Brain microvascular endothelial cell (primary cell): ENCODE data around the gene IRF9.

Experiments used
- DNase-seq: peaks from one replicate; pipeline ENCODE4 v3.0.0-alpha.2; 2020
- H3K27ac ChIP-seq: fragments of 250-450 bp; sonication (Bioruptor Pico); 2 replicates; pipeline ENCODE4 v1.5.1; 2020; ENCODE audit warnings: mild to moderate bottlenecking, moderate library complexity
- H3K27me3 ChIP-seq: fragments of 250-450 bp; sonication (Bioruptor Pico); replicated peaks from 2 replicates; pipeline ENCODE4 v1.5.1; 2020; ENCODE audit warnings: mild to moderate bottlenecking
- H3K36me3 ChIP-seq: fragments of 250-450 bp; sonication (Bioruptor Pico); replicated peaks from 2 replicates; pipeline ENCODE4 v1.5.1; 2020; ENCODE audit warnings: mild to moderate bottlenecking
- H3K4me3 ChIP-seq: 2 replicates; pipeline ENCODE4 v1.5.1; 2011; ENCODE audit warnings: low read depth, mild to moderate bottlenecking, control low read depth, low read length, moderate library complexity
- in situ Hi-C: cut with HindIII; loops from 2 replicates; pipeline ENCODE4 v1.10.0; 2017; ENCODE audit warnings: low sequenced_read_pairs, low pct_ligation_motif_present
- TF ChIP-seq, protein P1 (sequence below): IDR thresholded peaks from 2 replicates; pipeline ENCODE4 v1.5.1; 2011; ENCODE audit warnings: low read depth, mild to moderate bottlenecking, moderate library complexity, low read length, control low read depth, inconsistent platforms; ENCODE audit errors: missing control alignments

IRF9 gene

GRCh38 chr14:24135834-24136683, 25.0 kb upstream of the IRF9 start, which contains the start of gene PSME1:
TSS of gene PSME1 (plus strand) at chr14:24136194. CDS start at chr14:24136263, 69 bp downstream.
- TF ChIP-seq, protein P1, sequence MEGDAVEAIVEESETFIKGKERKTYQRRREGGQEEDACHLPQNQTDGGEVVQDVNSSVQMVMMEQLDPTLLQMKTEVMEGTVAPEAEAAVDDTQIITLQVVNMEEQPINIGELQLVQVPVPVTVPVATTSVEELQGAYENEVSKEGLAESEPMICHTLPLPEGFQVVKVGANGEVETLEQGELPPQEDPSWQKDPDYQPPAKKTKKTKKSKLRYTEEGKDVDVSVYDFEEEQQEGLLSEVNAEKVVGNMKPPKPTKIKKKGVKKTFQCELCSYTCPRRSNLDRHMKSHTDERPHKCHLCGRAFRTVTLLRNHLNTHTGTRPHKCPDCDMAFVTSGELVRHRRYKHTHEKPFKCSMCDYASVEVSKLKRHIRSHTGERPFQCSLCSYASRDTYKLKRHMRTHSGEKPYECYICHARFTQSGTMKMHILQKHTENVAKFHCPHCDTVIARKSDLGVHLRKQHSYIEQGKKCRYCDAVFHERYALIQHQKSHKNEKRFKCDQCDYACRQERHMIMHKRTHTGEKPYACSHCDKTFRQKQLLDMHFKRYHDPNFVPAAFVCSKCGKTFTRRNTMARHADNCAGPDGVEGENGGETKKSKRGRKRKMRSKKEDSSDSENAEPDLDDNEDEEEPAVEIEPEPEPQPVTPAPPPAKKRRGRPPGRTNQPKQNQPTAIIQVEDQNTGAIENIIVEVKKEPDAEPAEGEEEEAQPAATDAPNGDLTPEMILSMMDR = no peak
- peak within 1 kb of the TSS; percentile 74 for H3K27ac ChIP-seq
- in situ Hi-C loops = no loop called here
- no peaks in the 10 kb centered on the region for H3K27me3 ChIP-seq
- peak within 1 kb of the TSS; percentile 77 for H3K4me3 ChIP-seq
- H3K36me3 ChIP-seq = peaks cover 11% of the 10 kb centered on the region
- peak; percentile 79 for DNase-seq

DNA sequence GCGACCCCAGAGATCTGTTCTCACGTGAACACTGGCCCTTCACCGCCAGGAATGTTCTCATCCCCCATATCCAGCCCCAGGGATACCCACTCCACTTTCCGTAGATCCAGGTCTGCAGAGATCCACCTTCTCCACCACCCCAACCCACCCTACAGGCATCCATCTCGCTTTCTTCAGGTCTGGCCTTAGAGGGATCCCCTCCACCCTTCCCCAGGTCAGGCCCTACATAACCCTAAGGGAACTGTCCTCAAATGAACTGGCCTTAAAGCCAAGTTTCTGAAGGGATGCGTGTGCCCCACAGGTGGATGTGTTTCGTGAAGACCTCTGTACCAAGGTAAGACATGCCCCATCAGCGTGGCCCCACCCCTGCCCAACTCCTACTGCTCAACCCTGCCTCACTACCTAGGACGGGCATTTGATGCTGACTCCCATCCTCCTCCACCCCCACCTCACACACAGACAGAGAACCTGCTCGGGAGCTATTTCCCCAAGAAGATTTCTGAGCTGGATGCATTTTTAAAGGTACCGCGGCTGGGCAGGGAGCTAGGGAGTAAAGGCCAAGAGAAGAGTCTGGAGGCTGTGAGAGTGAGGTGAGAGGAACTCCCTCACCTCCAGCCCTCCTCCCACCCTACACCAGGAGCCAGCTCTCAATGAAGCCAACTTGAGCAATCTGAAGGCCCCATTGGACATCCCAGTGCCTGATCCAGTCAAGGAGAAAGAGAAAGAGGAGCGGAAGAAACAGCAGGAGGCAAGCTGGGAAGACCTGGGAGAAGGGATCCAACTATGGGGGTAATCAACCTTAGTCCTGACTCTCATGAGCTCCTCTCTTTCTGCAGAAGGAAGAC, 24.2 kb upstream of the IRF9 start:
- Histone ChIP-seq H3K4me3 (peak overlapping the region; percentile 77), H3K36me3 (peaks cover 11% of the 10 kb centered on the region), H3K27ac (no peak overlapping the region), H3K27me3 (no peaks in the 10 kb centered on the region)
- in situ Hi-C loops = no loop called here
- DNase-seq = no peak
- TF ChIP-seq, protein P1 = no peak

- no peak overlapping the region for H3K27ac ChIP-seq
- no peak overlapping the region for H3K4me3 ChIP-seq
- peaks cover 11% of the 10 kb centered on the region for H3K36me3 ChIP-seq
- TF ChIP-seq, protein P1 = no peak
- no peak for DNase-seq
- in situ Hi-C loops = no loop called here
- no peaks in the 10 kb centered on the region for H3K27me3 ChIP-seq
Measured at GRCh38 chr14:24137529-24138395, 23.3 kb upstream of the IRF9 start.

DNA sequence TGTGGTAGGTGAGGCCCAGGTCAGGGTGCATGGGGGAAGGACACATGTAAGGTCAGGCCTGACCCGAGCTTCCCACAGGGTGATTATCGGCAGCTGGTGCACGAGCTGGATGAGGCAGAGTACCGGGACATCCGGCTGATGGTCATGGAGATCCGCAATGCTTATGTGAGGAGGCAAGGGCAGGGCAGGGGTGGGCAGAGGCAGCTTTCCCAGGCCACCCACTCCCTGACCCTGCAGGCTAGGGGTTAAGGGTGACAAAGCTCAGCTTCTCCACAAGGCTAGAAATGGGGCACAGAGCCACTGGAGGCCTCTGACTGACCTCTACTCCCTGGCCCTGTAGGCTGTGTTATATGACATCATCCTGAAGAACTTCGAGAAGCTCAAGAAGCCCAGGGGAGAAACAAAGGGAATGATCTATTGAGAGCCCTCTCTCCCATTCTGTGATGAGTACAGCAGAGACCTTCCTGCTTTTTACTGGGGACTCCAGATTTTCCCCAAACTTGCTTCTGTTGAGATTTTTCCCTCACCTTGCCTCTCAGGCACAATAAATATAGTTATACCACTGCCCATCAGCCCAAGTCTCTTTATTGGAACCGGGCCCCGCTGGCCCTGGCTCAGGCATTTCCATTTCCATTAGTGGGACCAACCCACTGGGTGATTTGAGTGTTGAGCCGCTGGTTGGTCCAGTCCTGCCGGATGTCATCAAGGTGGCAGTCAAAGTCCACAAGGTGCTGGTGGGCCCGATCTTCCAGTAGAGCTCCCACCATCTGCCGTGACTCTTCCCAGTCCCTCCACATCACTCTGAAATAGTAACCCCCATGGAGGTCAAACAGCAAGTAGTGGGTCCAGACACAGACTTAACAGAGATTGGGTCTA, 22.4 kb upstream of the IRF9 start:
- H3K27ac ChIP-seq = no peak overlapping the region
- in situ Hi-C loops = no loop called here
- TF ChIP-seq, protein P1 = no peak
- no peak overlapping the region for H3K4me3 ChIP-seq
- H3K36me3 ChIP-seq = peaks cover 11% of the 10 kb centered on the region
- DNase-seq = no peak
- no peaks in the 10 kb centered on the region for H3K27me3 ChIP-seq
